ENCODE data around the gene KPNA4.

KPNA4 gene

DNA sequence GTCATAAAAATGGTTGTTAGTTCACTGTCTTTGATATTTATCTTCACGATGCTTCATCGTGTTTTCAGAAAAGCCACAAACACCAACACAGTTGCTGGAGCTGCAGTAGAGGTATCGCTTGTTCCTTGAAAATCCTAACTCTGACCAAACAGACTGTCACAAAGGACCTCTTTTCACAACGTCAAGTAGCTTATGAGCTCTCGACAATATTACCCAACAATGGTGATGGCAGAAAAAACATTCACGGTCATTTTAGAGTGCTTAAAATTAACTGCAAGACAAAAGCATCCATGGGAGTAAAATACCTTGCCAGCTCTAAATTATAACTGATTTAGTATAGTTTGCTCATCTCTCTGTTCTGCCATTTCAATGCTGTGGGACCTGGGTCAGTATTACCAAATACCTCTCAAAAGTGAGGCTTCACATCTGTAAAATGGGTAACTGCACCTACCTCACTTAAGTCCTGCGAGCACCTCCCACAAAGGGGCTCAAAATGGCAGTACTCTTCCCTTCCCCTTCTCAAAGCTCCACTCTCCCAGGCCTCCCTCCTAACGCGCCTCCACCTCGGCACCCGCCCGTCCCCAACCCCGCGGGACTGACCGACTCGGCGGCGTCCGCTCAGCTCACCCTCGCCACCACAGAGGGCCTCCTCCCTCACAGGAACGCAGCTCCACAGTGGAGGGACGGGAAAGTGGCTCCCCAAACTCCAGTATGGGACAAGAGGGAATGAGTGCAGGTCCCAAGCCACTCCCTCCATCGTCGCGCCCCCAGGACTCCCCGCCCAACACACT is 116.3 kb downstream of the KPNA4 start:
- DNase-seq = no peak

DNA sequence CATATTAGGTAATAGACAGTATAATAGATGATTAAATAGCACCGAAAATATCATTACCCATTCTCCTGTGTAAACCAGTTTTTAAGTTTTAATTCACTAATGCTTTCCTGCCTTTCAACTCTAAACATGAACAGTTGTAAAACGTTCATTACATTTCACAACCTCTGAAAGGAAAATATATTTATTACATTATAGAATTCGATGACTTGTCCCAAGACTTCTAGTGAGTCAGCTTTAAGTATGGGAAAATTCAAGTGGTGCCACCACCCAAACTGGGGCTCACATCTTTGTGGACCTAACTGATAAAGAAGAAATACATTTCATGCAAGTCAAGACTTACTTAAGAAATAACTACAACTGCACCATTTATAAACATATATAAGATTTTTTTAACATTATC is 117.8 kb downstream of the KPNA4 start:
- DNase-seq = no peak

DNA sequence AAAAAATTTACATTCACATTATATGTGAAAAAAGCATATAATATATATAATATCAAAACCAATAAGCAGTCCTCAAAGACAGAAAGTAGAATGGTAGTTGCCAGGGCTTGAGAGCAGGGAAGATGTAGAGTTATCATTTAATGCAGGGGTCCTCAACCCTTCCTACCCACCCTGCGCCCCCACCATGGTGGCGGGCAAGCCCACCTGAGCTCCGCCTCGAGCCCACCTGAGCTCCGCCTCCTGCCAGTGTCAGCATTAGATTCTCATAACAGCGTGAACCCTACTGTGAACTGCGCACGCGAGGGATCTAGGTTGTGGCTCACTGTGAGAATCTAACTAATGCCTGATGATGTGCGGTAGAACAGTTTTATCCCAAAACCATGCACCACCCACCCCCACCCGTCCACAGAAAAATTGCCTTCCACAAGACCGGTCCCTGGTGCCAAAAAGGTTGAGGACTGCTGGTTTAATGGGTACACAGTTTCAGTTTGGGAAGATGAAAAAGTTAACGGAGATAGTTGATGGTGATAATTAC is 118.8 kb downstream of the KPNA4 start:
- no peak for DNase-seq

DNA sequence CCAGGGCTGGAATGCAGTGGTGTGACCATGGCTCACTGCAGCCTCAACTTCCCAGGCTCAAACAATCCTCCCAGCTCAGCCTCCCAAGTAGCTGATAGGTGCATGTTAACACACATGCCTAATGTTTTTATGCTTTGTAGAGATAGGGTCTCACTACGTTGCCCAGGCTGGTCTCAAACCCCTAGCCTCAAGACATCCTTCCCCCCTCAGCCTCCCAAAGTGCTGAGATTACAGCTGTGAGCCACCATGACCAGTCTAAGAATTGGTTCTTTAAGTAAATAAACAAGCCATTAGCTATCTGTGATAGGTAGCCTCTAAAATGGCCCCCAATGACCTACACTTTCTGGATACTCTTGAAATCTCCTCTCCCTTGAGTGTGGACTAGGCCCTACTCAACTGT is 119.5 kb downstream of the KPNA4 start:
- DNase-seq = no peak

All from NCI-H1930 (cell line).